Measurements from ENCODE around the gene MAGI3.
"Not testable (repeated sequence)": the region's sequence is repeated elsewhere in the genome, so short reads cannot be mapped to it uniquely, and the experiment has no call there.

MAGI3 gene

DNA sequence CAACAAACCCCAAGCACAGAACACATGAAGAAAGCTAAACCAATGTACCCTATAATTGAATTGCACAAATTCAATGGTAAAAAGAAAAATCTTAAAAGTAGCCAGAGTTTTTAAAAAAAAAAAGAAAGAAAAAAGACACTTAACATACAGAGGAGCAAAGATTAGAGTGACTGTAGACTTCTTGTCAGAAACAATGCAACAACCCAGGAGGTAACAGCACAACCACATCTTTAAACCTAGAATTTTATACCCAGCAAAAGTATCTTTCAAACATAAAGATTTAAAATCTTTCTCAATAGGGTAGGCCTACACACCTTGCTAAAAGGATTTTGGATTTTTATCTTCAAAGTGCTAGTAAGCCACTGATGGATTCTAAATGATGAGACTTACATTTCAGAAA, 304.6 kb downstream of the MAGI3 start:
- no peak for DNase-seq

DNA sequence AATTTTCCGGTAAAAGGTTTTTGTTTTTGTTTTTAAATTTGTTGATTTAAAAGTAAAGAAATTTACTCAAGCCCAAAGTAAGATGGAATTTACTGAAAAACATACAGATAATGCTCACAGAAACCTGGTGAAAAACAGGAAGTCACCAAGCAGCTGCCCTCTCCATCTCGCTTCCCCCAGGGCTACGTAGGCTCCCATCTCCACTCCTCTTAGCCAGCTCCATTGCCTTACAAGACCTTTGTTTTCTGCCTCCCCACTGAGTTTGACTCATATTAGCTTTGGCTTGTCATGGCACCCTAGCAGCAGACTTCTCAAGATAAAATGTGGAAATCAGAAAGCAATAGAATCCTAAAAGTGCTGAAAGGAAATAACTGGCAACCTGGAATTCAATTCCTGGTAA, 311.1 kb downstream of the MAGI3 start:
- peak in 1 of 2 donors; percentile 25 for DNase-seq

DNA sequence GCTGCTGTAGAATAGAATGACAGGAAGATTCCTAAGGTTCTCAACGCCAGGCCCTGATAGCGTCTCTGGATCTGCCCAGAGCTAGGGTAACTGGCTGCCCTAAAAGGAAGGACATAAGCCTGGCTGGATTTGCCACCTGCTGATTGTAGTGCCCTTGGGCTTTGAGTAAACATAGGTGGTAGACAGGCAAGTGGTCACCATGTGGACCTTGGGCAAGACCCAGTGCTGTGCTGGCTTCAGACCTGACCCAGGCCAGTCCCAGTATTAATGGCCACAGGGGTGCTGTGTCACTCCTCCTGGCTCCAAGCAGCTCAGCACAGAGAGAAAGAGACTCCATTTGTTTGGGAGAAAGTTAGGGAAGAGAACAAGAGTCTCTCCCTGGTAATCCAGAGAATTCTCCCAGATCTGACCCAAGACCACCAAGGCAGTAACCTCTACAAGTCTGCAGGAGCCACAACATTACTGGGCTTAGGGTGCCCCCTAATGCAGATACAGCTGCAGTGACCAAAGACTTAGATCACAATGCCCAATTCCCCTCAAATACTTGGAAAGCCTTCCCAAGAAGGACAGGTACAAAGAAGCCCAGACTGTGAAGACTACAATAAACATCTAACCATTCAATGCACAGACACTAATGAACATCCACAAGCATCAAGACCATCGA, 324.4 kb downstream of the MAGI3 start:
- DNase-seq, result no peak

DNA sequence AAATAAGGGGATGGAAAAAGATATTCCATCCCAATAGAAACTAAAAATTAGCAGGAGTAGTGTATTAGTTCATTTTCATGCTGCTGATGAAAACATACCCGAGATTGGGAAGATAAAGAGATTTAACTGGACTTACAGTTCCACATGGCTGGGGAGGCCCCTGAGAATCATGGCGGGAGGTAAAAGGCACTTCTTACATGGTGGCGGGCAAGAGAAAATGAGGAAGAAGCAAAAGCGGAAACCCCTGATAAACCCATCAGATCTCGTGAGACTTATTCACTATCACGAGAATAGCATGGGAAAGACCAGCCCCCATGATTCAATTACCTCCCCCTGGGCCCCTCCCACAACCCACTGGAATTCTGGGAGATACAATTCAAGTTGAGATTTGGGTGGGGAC, 327.2 kb downstream of the MAGI3 start:
- DNase-seq, result not testable (repeated sequence)

DNA sequence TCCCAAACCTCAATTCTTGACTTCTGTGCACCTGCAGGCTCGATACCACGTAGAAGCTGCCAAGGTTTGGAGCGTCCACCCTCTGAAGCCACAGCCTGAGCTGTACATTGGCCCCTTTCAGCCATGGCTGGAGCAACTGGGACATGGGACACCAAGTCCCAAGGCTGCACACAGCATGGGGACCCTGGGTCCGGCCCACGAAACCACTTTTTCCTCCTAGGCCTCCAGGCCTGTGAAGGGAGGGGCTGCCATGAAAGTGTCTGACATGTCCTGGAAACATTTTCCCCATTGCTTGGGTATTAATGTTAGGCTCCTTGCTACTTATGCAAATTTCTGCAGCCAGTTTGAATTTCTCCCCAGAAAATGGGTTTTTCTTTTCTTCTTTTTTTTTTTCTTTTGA, 328.3 kb downstream of the MAGI3 start:
- DNase-seq, result not testable (repeated sequence)

DNA sequence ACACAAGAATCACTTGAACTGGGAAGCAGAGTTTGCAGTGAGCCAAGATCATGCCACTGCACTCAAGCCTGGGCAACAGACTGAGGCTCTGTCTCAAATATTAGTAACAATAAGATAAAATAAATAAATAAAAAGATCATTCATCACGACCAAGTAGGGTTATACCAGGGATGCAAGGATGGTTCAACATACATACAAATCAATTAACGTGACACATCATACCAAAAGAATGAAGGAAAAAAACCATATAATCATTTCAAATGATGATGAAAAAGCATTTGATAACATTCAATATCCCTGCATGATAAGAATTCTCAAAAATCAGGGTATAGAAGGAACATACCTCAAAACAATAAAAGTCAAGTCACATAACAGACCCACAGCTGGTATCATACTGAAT, 330.7 kb downstream of the MAGI3 start:
- DNase-seq, result no peak

DNA sequence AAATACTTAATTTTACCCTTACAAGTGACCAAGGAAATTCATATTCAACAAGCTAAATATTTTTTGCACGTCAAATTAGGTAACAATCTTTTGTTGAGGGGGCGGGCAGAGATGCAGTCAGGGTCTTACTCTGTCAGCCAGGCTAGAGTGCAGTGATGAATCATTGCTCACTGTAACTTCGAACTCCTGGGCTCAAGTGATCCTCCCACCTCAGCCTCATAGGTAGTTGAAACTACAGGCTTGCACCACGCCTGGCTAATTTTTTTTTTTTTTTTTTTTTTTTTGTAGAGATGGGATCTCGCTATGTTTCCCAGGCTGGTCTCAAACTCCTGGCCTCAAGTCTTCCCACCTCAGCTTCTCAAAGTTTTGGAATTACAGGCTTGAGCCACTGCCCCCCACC, 342.5 kb downstream of the MAGI3 start:
- DNase-seq, result no peak

DNA sequence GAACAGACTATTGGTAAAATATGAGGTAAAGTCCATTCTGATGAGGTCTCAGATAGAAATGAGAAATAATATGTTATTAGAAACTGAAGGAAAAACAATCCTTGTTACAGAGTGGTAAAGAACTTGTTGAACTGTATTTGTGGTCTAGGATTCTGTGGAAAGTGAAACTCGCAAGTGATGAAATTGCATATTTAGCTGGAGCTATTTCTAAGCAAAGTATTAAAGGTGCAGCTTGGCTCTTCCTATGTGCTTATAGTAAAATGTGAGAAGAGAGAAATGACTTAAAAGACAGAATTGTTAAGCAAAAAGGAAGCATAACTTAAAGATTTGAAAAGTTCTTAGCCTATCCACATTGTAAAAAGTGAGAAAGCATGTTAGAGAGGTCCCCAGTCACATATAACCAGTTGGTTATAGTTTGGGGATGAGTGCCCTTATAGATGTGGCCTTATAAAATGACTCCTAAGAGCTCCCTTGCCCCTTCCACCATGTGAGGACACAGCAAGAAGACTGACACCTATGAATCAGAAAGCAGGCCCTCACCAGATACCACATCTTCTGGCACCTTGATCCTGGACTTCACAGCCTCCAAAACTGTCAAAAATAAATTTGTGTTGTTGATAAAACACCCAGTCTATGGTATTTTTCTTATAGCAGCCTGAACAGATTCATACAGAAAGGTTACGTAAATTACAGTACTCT, 344.2 kb downstream of the MAGI3 start:
- DNase-seq, result no peak
